WTC11 (cell line): ENCODE data around the gene CORO2B. TPM values are rescaled to one million over a fixed set of nuclear protein-coding genes. Genes with fewer than 3 reads are reported as not detected.

Experiments
- AR ChIP-seq: fragments of 250-450 bp; sonication (Bioruptor Pico); IDR thresholded peaks from 2 replicates; pipeline ENCODE4 v1.9.0; 2021; ENCODE audit warnings: mild to moderate bottlenecking
- ARID4B ChIP-seq: sonication (generic); formaldehyde crosslinking; IDR thresholded peaks from 2 replicates; pipeline ENCODE4 v1.8.0; 2023; ENCODE audit warnings: missing genetic modification reagents, mild to moderate bottlenecking, borderline replicate concordance
- E2F1 ChIP-seq: sonication (generic); formaldehyde crosslinking; IDR thresholded peaks from 2 replicates; pipeline ENCODE4 v1.8.0; 2022; ENCODE audit warnings: mild to moderate bottlenecking, missing genetic modification reagents
- ERG ChIP-seq: fragments of 250-450 bp; sonication (Bioruptor Pico); IDR thresholded peaks from 2 replicates; pipeline ENCODE4 v1.8.0; 2021; ENCODE audit warnings: mild to moderate bottlenecking
- ESRRA ChIP-seq: sonication (generic); formaldehyde crosslinking; IDR thresholded peaks from 2 replicates; pipeline ENCODE4 v1.8.1; 2022; ENCODE audit warnings: mild to moderate bottlenecking, missing genetic modification reagents, borderline replicate concordance
- ETV6 ChIP-seq: sonication (generic); formaldehyde crosslinking; IDR thresholded peaks from 2 replicates; pipeline ENCODE4 v1.8.1; 2022; ENCODE audit warnings: mild to moderate bottlenecking, missing genetic modification reagents
- GTF2I ChIP-seq: fragments of 250-450 bp; sonication (Bioruptor Pico); conservative IDR thresholded peaks from 2 replicates; pipeline ENCODE4 v1.4.0; 2021; ENCODE audit warnings: mild to moderate bottlenecking
- IRF2 ChIP-seq: sonication (generic); formaldehyde crosslinking; IDR thresholded peaks from 2 replicates; pipeline ENCODE4 v1.8.0; 2022; ENCODE audit warnings: low read depth, missing genetic modification reagents, borderline replicate concordance
- JAZF1 ChIP-seq: fragments of 250-450 bp; sonication (Bioruptor Pico); IDR thresholded peaks from 2 replicates; pipeline ENCODE4 v1.9.0; 2021; ENCODE audit warnings: moderate library complexity, mild to moderate bottlenecking, inconsistent platforms
- NFE2L1 ChIP-seq: sonication (generic); formaldehyde crosslinking; IDR thresholded peaks from 2 replicates; pipeline ENCODE4 v1.8.1; 2023; ENCODE audit warnings: missing genetic modification reagents
- OVOL2 ChIP-seq: fragments of 250-450 bp; sonication (Bioruptor Pico); IDR thresholded peaks from 2 replicates; pipeline ENCODE4 v1.9.0; 2021; ENCODE audit warnings: mild to moderate bottlenecking, borderline replicate concordance
- TCF7 ChIP-seq: sonication (generic); formaldehyde crosslinking; IDR thresholded peaks from 2 replicates; pipeline ENCODE4 v1.8.0; 2022; ENCODE audit warnings: mild to moderate bottlenecking, low read depth, missing genetic modification reagents, moderate library complexity
- ZNF512 ChIP-seq: sonication (generic); formaldehyde crosslinking; IDR thresholded peaks from 2 replicates; pipeline ENCODE4 v1.8.1; 2022; ENCODE audit warnings: missing genetic modification reagents, borderline replicate concordance
- total RNA-seq: library from RNA; stranded (reverse); gene quantifications from 3 replicates; pipeline ENCODE4 v1.2.3, GENCODE V29; 2021

The CORO2B gene
- total RNA-seq, 1 experiment from 2014 or later: 4.9 TPM

GRCh38 chr15:68601206-68602197, 22.7 kb downstream of the CORO2B start (continued):
- no peak for TF ChIP-seq ZNF512 (CRISPR knock-in tag)
- no peak for TF ChIP-seq E2F1 (CRISPR knock-in tag)
- no peak for TF ChIP-seq OVOL2 (CRISPR knock-in tag)
- TF ChIP-seq AR: no peak
- TF ChIP-seq ERG (CRISPR knock-in tag): no peak
- no peak for TF ChIP-seq JAZF1 (CRISPR knock-in tag)
- TF ChIP-seq IRF2 (CRISPR knock-in tag): no peak
- no peak for TF ChIP-seq ESRRA
- no peak for TF ChIP-seq GTF2I (CRISPR knock-in tag)
- no peak for TF ChIP-seq ARID4B (CRISPR knock-in tag)
- no peak for TF ChIP-seq ETV6
- TF ChIP-seq TCF7 (CRISPR knock-in tag): no peak
- no peak for TF ChIP-seq NFE2L1 (CRISPR knock-in tag)
